ENCODE data around the gene INO80.

Gene INO80

DNA sequence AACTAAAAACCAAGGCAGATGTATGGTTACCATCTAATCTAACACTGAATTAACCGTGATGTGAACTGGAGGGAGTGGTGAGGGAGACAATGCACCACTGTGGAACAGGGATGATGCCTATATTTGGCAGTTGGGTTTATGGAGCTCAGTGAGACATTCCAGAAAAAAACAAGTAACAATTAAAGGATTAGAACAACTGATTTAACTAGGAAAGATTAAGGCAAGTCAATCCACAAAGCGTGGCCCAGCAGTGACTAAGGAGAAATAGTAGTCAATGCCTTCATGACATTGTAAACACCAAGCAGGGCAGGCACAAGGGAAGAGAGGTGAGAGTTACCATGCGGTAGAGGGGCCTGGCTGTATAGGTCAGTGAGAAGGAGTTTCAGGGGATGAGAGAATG is 124.7 kb downstream of the INO80 start:
- no peak for DNase-seq (ENCODE audit: low spot score)
- Histone ChIP-seq H3K27ac (no peak overlapping the region), H3K4me3 (no peak overlapping the region)
- TF ChIP-seq CTCF (IDR thresholded peaks at IDR 0.05): no peak

GRCh38 chr15:40990789-40991188 is 125.3 kb downstream of the INO80 start:
- Histone ChIP-seq H3K27ac (no peak overlapping the region), H3K4me3 (no peak overlapping the region)
- DNase-seq (ENCODE audit: low spot score): no peak
- no peak for TF ChIP-seq CTCF (IDR thresholded peaks at IDR 0.05)

GRCh38 chr15:40990080-40990479 is 126.0 kb downstream of the INO80 start:
- DNase-seq (ENCODE audit: low spot score): no peak
- H3K27ac ChIP-seq: no peak overlapping the region
- no peak for TF ChIP-seq CTCF (IDR thresholded peaks at IDR 0.05)
- H3K4me3 ChIP-seq: no peak overlapping the region

DNA sequence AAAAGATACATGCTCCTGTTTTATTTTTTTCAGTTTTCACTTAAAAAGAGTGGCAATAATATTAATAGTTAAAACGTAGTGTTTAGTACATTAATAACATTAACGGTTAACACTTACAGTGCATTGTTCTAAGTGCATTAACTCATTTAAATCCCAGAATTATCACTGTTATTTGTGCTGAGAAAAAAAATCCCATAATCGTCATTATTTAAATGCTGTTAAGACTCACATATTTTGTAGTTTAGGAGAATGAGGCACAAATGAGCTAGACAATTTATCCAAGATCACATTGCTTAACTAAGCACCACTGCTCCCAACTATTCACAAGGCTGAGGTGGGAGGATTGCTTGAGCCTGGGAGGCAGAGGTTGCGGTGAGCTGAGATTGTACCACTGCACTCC is 127.9 kb downstream of the INO80 start:
- Histone ChIP-seq H3K27ac (no peak overlapping the region), H3K4me3 (no peak overlapping the region)
- no peak for TF ChIP-seq CTCF (IDR thresholded peaks at IDR 0.05)
- DNase-seq (ENCODE audit: low spot score): no peak

DNA sequence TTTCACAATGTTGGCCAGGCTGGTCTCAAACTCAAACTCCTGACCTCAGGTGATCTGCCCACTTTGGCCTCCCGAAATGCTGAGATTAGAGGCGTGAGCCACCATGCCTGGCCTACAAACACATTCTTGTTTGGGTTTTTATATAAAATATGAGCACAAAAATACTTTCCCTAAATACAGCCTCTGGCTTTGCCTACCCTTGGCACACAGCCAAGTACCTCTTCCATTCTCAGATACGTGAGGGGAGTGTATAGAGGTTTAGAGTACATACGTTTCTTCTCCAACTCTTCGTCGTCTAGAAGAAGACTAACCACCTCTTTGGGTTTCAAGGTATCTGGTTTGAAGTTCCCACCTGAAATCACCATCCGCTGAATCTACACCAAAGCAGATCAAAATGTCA is 129.3 kb downstream of the INO80 start:
- DNase-seq (ENCODE audit: low spot score): no peak
- TF ChIP-seq CTCF (IDR thresholded peaks at IDR 0.05): no peak
- Histone ChIP-seq H3K27ac (no peak overlapping the region), H3K4me3 (no peak overlapping the region)

DNA sequence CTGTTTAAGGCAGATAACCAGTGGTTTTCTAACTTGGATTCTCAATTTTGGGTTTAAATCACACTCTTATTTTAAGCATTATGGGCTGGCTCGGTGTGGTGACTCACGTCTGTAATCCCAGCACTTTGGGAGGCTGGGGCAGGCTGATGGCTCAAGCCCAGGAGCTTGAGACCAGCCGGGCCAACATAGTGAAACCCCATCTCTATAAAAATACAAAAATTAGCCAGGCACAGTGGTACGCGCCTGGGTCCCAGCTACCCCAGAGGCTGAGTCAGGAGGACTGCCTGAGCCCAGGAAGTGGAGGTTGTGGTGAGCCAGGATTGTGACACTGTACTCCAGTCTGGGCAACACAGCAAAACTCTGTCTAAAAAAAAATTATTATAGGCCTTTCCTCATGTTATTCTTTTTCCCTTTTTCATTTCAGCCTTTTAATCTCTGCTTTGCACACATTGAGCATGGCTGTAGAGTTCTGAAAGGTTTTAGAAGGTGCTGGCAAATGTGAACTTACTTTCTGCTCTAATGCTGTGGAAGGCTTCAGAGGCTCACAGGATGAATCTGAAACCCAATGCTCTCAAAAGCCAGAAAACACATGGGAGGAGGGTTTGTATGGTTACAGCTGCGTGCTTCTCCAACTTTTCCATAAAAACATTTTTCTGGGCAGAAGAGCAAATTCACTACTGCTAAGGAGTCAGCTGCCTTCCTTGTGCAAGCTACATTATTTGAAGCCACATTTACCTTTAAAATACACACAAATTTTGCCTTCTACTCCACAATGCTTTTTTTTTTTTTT is 130.3 kb downstream of the INO80 start:
- DNase-seq (ENCODE audit: low spot score): no peak

More for the DNA sequence above, 130.3 kb downstream of the INO80 start:
- TF ChIP-seq CTCF (IDR thresholded peaks at IDR 0.05): no peak
- Histone ChIP-seq H3K4me3 (no peak overlapping the region), H3K27ac (peak overlapping the region; percentile 36 to 48)
